NCI-H187 (cell line): ENCODE results near the gene CACNA1A.
"Not testable (repeated sequence)": the region's sequence is repeated elsewhere in the genome, so short reads cannot be mapped to it uniquely, and the experiment has no call there.

Source experiments
- DNase-seq, 2 experiments: peaks; one replicate each; lab custom pipeline; 2025; lab: John Stamatoyannopoulos, UW

Gene CACNA1A

DNA sequence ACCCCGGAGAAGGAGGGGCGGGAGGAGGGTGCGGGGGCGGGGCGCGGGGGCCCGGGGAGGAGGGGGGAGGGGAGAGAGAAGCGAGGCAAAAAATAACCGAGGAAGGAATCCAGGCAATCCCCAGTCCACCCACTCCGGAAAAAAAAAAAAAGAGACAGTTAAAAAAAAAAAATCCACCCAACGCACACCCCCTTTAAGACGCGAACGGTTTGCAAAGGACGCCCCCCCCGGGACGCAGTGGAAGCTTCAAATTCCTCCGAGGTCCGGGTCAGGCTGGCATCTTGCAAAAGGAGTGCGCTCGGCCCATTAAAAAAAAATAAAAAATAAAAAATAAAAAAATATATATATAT, at the start of gene CACNA1A:
Gene CACNA1A (minus strand): TSS at position 9 of the 350 bp plus-strand sequence. CDS start 255 bp downstream, outside the sequence.
- DNase-seq = no peak

DNA sequence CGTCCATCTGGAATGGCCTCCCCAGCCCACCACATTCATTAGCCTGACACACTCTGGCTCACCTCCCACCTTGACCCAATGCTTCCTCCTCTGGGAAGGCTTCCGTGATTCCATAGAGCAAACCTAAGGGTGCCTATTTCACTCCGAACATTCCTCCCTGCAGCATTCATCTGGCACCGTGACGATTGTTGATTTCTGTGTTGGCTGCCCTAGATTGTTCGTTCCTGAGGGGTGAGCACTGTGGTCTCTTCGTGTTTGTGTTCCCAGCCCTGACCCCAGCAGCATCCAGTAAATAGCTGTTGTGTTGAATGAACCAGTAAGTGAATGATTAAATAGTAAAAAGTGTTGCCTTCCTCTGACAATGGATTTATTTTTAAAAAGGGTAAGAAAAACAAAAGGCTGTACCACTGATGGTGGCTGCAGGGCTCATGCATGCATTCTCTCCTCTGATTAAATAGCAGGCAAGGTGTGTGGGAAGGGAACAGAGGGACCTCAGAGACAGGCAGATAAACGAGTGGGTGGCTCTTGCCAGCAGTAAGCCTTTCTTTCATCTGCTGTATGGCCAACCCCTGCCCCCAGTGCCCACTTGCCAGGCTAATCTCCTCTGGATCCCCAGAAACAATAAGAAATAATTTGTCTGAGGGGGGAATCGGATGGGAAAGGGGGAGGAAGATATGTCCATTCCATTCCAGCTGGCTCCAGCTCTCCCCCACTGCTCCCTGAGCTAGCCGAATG, 48.4 kb upstream of the CACNA1A start:
- no peak for DNase-seq

DNA sequence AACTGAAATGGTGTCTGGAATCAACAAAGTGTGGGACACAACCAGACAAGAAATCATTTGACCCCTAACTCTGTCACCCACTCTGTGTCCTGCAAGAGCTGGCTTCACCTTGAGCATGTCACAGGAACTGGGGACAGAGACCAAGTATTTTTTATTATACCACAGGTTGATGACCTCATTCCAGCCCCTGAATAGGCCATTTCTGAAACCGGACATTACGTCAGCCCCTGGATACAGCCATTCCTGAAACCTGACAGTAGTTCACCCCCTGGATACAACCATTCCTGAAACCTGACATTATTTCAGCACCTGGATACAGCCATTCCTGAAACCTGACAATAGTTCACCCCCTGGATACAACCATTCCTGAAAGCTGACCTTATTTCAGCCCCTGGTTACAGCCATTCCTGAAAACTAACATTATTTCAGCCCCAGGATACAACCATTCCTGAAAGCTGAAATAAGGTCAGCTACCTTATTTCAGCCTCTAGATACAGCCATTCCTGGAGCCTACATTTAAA, 47.7 kb upstream of the CACNA1A start:
- no peak for DNase-seq

DNA sequence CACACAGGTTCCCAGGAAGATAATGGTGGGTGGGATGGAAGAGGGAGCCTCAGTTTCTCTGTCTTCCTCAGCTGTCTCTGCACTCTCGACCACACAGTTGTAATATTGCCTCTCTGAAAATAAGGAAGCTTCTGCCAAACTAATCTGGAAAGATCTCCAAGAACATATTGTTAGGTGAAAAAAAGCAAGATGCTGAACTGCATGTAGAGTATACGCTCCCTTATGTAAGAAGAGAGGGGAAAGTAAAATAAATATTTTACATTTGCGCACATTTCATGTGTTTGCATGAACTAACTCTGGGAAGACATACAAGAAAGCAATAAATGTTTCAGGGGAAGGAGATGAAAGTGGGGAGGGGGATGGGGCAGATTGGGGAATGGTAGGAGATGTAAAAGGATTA, 41.9 kb upstream of the CACNA1A start:
- DNase-seq = no peak

- DNase-seq = no peak
Measured at GRCh38 chr19:13547102-13547501, 40.8 kb upstream of the CACNA1A start.

- no peak for DNase-seq
Measured at GRCh38 chr19:13544423-13544822, 38.1 kb upstream of the CACNA1A start.

- no peak for DNase-seq
Measured at GRCh38 chr19:13541554-13541953, 35.3 kb upstream of the CACNA1A start.

DNA sequence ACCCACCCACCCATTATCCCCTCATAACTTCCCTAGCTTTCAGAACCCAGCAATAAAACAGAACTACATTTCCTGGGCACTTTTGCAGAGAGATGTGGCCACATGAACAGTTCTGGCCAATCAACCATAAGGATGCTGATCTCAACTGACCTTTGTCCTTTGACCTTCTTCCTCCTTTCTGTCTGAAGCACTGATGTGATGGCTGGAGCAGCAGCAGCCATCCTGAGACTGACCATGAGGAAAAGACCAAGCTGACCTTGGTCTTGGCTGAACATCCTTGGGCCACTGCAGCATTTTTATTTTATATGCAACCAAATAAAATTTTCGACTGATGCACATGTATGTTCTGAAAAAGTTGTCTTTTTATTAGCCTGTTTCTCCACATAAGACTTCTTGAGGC, 33.1 kb upstream of the CACNA1A start:
- no peak for DNase-seq

DNA sequence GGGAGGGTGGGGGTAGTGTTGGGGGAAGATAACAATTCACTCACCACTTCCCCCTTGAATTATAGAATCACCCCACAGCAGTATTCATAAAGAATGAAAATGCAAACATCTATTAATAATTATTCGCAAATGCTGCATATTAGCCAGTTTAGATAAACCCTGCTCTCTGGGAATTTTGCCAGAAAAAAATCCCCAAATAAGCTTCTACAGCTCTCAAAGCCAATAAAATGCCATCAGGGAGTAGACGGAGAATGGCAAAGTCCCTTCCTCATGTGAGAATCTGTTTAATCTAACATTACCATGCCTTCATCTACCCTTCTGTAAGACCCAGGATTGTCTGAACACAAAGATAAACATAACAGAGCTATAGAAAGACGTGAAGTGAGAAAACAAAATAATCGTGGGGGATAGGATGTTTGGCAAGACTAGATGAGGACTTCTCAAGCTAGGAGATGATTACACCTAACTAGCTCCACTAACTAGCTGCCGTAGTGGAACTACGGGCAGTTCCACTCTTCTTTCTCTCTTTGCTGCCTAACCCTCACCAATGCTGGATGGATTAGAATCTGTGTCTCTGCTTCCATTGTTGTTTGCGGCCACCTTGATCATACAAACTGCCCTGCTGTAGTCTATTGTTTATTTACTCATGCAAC, 32.4 kb upstream of the CACNA1A start:
- DNase-seq = no peak

DNA sequence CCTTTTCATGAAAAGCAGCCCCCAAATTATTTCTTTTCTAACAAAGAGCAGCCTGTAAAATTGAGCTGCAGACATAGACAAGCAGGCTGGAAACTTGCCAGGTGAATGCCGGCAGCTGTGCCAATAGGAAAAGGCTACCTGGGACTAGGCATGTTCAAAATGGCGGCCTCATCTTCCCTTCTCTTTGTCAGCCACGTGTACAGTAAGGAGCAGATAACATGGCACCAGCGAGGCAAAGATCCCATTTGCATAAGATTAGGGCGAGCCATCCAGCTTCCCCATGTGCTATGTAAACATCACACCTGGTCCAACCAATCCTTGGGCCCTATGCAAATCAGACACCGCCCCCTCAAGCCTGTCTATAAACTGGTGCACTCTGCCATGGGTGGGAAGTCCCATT, 31.2 kb upstream of the CACNA1A start:
- DNase-seq = no peak

GRCh38 chr19:13530720-13531119, 24.4 kb upstream of the CACNA1A start:
- DNase-seq = no peak

GRCh38 chr19:13529721-13530120, 23.4 kb upstream of the CACNA1A start:
- not testable (repeated sequence) for DNase-seq

DNA sequence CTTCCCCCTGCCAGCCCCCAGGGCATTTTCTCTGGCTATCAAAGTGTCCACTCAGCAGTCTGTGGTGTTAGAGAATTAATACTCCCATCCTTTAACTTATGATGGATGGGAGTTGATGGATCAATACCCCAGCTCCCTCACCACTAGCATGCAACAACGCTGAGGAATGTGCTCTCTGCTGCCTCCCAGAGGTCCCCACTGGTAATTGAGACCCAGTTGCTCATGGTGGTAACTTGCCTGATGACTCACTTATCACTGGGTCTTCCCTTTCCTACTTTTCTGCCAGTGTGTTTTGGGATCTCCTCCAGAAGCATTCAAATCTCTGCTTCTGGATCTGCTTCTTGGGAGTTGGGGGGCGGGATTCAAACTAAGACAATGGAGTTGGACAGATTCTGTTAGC, 20.3 kb upstream of the CACNA1A start:
- no peak for DNase-seq

GRCh38 chr19:13521066-13521465, 14.8 kb upstream of the CACNA1A start:
- no peak for DNase-seq

- no peak for DNase-seq
Measured at GRCh38 chr19:13511947-13512346, 5.7 kb upstream of the CACNA1A start.

GRCh38 chr19:13507053-13507611, 853 bp upstream of the CACNA1A start:
- DNase-seq = no peak

- DNase-seq = no peak
Measured at GRCh38 chr19:13505761-13506470, 363 bp downstream of the CACNA1A start.

DNA sequence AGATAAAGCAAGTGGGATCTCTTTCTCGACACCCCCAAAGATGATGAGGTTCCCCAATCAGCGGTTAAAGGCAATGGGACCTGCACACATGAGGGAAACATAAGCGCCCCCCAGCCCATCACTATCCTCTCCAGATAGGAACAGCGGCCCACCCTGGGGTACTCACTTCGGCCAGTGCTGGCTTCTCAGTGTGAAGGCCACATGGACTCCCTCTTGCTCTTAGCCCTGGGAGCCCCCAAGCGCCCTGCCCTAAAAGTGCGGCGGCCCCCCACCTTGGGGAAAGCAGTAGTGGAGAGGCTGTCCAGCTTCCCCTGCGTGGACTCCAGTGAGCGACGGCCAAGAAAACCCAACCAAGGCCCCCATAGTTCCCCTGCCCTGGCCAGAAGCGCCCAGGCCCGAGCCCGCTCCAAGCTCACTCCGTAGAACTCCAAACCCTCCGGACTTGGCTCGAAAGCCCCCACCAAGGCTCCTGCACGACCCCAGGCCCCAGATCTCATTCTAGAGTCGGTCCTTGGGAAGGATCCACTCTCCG, 1.0 kb downstream of the CACNA1A start:
- DNase-seq = no peak

DNA sequence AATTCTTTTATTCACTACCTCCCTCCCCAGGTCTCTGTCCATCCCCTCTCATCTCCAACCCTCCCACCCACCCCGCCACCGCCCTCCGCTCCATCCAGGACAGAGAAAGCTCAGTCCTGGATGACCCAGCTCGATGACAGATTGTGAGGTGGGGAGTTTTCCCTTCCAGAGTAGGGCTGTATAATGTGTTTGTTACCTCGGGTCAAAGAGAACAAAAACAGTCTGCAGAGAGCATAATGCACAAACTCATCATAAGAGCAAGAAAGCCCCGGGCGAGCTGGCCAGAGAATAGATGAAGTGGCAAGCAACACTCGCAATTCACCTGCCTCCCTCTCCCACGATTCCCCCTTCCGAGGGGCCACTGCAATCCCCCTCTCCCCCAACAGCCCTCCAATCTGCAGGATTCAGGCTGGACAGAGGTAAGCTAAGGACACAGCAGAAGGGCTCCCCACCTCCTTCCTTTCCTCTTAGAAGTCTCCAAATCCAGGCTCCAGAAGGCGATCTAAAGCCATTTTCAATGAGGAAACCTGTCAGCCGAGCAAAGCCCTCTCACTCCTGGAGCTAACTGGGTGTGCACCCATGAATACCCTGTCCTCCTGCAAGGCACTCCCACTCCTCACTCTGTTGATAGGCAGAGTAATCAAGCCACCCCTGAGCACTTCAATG, 2.6 kb downstream of the CACNA1A start:
- DNase-seq = no peak

- no peak for DNase-seq
Measured at GRCh38 chr19:13502231-13502630, 4.0 kb downstream of the CACNA1A start.

DNA sequence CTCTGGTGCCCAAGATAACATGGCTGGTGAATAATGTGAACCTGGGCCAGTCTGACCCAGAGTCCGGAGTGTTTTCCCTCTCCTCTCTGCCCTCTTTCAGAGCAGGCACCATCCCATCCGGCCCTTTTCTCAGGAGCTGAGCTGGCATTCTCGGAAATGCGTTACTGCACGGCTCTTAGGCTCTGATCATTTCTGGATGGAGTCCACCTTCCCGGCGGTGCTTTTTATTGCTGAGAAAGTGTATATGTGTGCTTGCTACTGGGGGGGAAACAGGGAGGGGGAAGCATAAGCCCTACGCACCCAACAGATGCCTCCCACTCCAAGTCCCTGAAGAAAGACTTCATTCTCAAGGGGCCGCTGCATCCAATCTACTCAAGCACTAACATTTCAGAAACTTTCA, 6.6 kb downstream of the CACNA1A start:
- DNase-seq = no peak
